ENCODE measurements around the gene SNX20.

The SNX20 gene

GRCh38 chr16:50632927-50633800, 47.9 kb downstream of the SNX20 start:
- DNase-seq, result no peak

- no peak for DNase-seq
Observed at GRCh38 chr16:50631985-50632576, 49.0 kb downstream of the SNX20 start.

GRCh38 chr16:50631249-50631984, 49.7 kb downstream of the SNX20 start:
- DNase-seq, result no peak

GRCh38 chr16:50630394-50631020, 50.6 kb downstream of the SNX20 start:
- no peak for DNase-seq

- DNase-seq, result no peak
Observed at GRCh38 chr16:50629334-50629733, 51.8 kb downstream of the SNX20 start.

GRCh38 chr16:50628156-50628802, 52.8 kb downstream of the SNX20 start:
- no peak for DNase-seq

GRCh38 chr16:50627419-50627818, 53.7 kb downstream of the SNX20 start:
- peak; percentile 81 for DNase-seq

- DNase-seq, result no peak
Observed at GRCh38 chr16:50626868-50627267, 54.2 kb downstream of the SNX20 start.

- no peak for DNase-seq
Observed at GRCh38 chr16:50625374-50625773, 55.7 kb downstream of the SNX20 start.

- no peak for DNase-seq
Observed at GRCh38 chr16:50624449-50624970, 56.6 kb downstream of the SNX20 start.

GRCh38 chr16:50622643-50623369, 58.3 kb downstream of the SNX20 start:
- no peak for DNase-seq

GRCh38 chr16:50622029-50622428, 59.1 kb downstream of the SNX20 start:
- DNase-seq, result no peak
